Ureter (tissue), 1 donor: Measurements from ENCODE around the gene ZNF44. TPM values are rescaled to one million over a fixed set of nuclear protein-coding genes. Genes with fewer than 3 reads are reported as not detected.
"Not testable (repeated sequence)": the region's sequence is repeated elsewhere in the genome, so short reads cannot be mapped to it uniquely, and the experiment has no call there.

Source experiments
- DNase-seq: peaks from one replicate; pipeline ENCODE4 v3.0.0-alpha.2; 2020; ENCODE audit warnings: low spot score
- total RNA-seq: library from RNA; stranded (reverse); gene quantifications from one replicate; pipeline ENCODE4 v1.2.4, GENCODE V29; 2023
- donor health status: DM: yes; HTN: yes; CAD: no.

ZNF44 gene
- total RNA-seq = 34.4 TPM

- DNase-seq = peak; percentile 99
These were observed at the start of gene ZNF44 for GRCh38 chr19:12294249-12295158. Gene ZNF44 (minus strand): TSS chr19:12294883. CDS start chr19:12294694, 189 bp downstream.

- peak; percentile 99 for DNase-seq
These were observed 38.8 kb upstream of the ZNF44 start, which contains the start of gene ZNF563 for GRCh38 chr19:12333162-12334159. Gene ZNF563 (minus strand): TSS chr19:12333633. CDS start chr19:12333482, 151 bp downstream.

DNA sequence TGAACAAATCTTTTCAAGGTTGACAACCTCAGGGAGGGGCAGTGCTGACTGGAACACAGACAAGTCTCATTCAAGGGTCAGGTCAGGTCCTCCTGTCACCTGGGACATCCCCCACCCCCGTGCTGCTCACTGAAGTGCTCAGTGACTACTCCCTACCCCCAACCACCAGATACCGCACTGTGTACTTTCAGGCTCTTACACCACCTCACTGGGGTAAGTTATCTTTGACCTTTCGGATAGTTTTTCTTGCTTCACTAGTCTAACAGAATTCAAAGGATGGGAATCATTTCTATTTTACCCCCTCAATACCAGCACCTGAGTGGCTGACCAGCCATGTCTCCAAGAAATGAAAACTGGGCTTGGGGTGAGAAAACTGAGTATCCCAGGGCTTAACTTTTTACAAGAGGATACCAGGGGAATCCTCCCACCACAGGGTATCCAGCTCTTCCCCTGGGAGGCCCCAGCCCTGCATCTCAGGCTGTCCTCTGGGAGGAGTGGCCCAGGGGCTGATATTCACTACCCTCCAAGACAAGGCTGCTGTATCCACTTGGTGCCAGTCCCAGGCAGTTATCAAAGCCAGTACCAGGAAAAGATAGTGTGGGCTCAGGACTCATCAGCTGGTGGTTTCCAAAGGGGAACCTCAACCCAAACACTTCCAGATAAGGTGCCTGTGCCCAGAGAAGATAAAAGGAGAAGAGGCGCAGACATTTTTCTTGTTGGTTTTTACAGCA lies 36.7 kb upstream of the ZNF44 start:
- no peak for DNase-seq

GRCh38 chr19:12330340-12330739 lies 35.7 kb upstream of the ZNF44 start:
- DNase-seq = no peak

GRCh38 chr19:12325690-12326089 lies 31.0 kb upstream of the ZNF44 start:
- no peak for DNase-seq

GRCh38 chr19:12318782-12319413 lies 24.2 kb upstream of the ZNF44 start:
- DNase-seq = no peak

DNA sequence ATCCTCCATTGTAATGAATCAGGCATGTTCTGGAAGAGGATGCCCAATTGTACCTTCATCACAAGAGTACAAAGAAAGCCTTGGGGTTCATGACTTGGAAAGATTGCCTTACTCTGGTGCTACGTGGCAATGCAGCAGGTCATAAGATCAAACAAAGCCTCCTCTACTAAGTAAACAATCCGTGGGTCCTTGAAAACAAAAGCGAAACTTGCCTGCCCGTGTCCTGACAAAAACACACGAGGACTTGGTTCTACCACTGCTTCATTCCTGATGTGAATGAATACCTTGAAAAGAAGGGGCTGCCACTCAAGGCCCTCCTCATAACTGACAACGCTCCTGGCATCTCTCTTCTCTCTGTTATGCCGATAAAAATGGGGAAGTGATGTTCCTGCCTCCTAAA lies 19.9 kb upstream of the ZNF44 start:
- DNase-seq = no peak

DNA sequence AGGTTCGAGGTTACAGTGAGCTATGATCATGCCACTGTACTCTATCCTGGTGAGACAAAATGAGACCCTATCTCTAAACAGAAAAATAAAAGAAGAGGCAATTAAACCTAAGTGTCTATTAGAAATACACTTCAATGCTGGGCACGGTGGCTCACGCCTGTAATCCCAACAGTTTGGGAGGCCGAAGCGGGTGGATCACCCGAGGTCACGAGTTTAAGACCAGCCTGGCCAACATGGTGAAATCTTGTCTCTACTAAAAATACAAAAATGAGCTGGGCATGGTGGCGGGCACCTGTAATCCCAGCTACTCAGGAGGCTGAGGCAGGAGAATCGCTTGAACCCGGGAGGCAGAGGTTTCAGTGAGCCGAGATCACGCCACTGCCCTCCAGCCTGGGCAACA lies 14.2 kb upstream of the ZNF44 start:
- not testable (repeated sequence) for DNase-seq

DNA sequence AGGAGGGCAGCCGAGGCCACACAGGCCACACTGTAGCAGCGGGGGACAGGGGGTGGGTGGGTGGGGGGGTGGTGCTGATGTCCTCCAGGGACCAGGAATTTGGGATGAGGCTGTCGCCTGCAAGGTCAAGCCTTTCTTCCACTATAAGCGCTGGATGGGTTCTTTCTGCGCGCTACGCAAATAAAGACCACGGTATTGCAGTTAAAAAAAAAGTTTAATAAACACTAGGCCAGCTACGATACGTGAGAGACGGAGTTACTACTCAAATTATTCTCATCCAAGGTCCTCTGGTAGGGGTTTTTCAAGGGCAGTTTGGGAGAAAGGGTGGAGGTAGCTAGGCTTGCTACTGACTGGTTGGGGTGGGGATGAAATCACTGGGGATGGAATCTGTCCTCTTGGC lies 508 bp upstream of the ZNF44 start:
- DNase-seq = no peak

GRCh38 chr19:12293777-12294248 lies 870 bp downstream of the ZNF44 start:
- peak; percentile 90 for DNase-seq

GRCh38 chr19:12289790-12290065 lies 5.0 kb downstream of the ZNF44 start:
- DNase-seq = no peak

DNA sequence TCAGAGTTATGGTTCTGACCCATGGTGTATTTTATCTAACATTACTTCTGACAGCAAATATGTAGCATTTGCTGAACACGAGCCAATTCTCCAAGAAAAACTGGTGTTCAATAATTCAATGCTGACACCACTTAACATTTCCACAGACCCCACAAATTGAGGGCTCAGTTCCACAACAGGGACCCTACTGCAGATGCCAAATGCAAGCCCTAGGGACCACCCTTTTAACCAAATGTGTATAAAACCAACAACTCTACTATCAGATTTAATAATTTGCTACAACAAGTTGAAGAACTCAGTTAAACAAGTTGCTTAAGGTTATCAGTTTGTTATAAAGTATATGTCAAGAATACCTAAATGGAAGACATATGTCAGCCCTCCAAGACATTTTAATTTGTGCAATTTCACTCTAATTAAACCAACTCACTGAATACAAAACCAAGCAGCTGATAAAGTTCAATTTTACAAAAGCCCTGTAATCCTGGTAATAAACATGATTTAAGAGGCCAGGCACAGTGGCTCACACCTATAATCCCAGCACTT lies 6.7 kb downstream of the ZNF44 start:
- DNase-seq = no peak

DNA sequence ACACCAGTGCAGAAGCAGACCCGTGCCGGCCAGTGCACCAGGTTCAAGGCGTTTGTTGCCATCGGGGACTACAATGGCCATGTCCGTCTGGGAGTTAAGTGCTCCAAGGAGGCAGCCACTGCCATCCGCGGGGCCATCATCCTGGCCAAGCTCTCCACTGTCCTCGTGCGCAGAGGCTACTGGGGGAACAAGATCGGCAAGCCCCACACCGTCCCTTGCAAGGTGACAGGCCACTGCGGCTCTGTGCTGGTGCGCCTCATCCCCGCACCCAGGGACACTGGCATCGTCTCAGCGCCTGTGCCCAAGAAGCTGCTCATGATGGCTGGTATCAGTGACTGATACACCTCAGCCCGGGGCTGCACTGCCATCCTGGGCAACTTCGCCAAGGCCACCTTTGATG lies 10.1 kb downstream of the ZNF44 start:
- DNase-seq = no peak

DNA sequence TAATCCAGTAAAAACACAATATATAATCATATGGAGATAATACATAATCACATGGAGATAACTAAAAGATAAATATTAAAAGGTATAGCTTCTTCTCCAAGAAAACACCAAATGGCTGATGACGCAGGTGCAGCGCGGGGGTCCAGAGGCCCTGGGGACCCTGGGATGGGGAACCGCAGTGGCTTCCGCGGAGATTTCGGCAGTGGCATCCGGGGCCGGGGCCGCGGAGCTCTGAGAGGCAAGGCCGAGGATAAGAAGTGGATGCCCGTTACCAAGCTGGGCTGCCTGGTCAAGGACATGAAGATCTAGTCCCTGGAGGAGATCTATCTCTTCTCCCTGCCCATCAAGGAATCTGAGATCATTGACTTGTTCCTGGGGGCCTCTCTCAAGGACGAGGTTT lies 10.5 kb downstream of the ZNF44 start:
- no peak for DNase-seq

GRCh38 chr19:12278713-12279112 lies 16.0 kb downstream of the ZNF44 start:
- no peak for DNase-seq

DNA sequence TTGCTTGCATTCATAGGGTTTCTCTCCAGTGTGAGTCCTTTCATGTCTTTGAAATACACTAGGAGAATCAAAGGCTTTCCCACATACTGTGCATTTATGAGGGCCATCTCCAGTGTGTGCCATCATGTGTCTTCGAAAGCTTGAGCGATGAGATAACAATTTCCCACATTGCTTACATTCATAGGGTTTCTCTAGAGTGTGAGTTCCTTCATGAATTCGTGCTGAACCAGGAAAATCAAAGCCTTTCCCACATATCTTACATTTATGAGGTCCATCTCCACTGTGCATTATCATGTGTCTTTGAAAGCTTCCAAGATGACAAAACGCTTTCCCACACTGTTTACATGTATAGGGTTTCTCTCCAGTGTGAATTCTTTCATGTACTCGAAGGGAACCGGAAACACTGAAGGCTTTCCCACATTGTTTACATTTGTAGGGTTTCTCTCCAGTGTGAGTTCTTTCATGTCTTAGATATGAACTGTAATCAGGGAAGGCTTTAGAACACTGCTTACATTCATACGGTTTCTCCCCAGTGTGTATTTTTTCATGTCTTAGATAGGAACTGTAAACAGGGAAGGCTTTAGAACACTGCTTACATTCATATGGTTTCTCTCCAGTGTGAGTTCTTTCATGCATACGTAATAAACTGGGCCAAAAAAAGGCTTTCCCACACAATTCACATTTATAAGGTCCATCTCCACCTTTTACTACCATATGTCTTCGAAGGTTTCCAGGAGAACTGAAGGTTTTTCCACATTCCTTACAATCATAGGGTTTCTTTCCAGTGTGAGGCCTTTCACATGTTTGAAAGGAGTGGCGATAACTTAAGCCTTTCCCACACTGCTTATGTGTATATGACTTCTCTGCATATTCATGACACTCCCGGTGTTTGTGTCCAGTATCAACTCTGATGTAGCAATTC lies 21.4 kb downstream of the ZNF44 start:
- DNase-seq = no peak

DNA sequence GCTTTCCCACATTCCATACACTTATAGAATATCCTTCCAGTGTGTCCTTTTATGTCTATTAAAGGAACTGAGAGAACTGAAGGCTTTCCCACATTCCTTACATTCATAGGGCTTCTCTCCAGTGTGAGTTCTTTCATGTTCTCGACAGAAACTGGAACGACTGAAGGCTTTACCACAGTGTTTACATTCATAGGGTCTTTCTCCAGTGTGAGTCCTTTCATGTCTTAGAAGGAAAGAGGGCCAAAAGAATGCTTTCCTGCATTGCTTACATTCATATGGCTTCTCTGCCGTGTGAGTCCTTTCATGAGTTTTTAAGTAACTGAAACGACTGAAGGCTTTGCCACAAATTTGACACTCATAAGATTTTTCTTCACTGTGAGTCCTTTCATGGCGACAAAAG lies 22.3 kb downstream of the ZNF44 start:
- no peak for DNase-seq

- DNase-seq = no peak
These were observed 23.8 kb downstream of the ZNF44 start for GRCh38 chr19:12270854-12271253.

DNA sequence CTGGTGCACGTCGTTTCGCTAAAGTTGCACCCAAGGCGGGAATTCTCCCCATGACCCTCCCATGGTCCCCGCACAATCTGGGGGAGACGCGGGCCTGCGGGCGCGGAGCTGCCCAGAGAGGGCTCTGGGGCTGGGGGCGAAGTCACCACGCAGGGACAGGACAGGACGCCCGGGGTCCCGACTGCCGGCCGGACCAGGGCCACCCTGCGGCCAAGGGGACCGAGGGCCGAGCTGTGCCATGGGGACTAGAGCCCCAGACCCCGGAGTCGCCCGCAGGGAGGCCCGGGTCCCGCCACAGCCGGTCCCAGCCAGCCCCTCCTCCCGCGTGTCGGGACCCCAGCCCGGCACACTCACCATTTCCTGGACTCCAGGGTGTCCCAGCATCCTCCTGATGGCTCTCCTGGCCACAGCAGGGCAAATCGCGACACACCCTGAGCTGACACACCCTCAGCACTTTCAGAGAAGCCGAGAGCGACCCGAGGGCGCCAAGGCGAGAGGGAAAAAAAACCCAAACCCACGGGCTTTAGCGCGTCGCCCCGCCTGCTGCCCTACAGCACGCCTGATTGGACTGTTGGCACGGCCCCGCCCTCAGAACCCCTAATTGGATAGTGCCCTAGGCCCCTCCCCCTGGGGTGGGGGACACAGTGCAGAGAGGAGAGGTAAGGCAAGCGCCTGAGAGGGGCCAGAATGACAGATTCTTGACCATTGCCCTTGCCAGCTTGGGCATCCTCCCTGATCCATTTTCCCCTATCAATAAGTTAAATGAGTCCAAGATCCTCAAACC lies 28.6 kb downstream of the ZNF44 start:
- no peak for DNase-seq
